Transverse colon (tissue), 4 donors: ENCODE data around the gene DNAL4. TPM values are rescaled to one million over a fixed set of nuclear protein-coding genes. Genes with fewer than 3 reads are reported as not detected.

Source experiments
- DNase-seq: peaks from one replicate; pipeline ENCODE4 v3.0.0-alpha.2; 2019
- H3K27ac ChIP-seq, 4 donors: fragments of 200-600 bp; sonication (generic); 2 replicates each; pipeline ENCODE4 v1.5.1; 2016 to 2018; ENCODE audit warnings: inconsistent platforms in 4 of 4
- H3K27me3 ChIP-seq: fragments of 200-600 bp; sonication (generic); 2 replicates; pipeline ENCODE4 v1.5.1; 2017; ENCODE audit warnings: inconsistent platforms
- H3K36me3 ChIP-seq, 4 donors: fragments of 200-600 bp; sonication (generic); 2 replicates each; pipeline ENCODE4 v1.5.1; 2017 to 2019; ENCODE audit warnings: inconsistent platforms in 4 of 4
- H3K4me1 ChIP-seq, 4 donors: fragments of 200-600 bp; sonication (generic); 2 replicates each; pipeline ENCODE4 v1.5.1; 2017 to 2020; ENCODE audit warnings: inconsistent platforms in 4 of 4
- H3K4me3 ChIP-seq, 4 donors: fragments of 200-600 bp; sonication (generic); 1 replicate in 1 of 4; 2 replicates in 3 of 4; pipeline versions ENCODE4 v1.5.1 to v1.6.1; 2017 to 2019; ENCODE audit warnings: inconsistent platforms in 4 of 4
- H3K9me3 ChIP-seq, 2 donors: fragments of 200-600 bp; sonication (generic); 2 replicates each; pipeline ENCODE4 v1.5.1; 2017 to 2019; ENCODE audit warnings: inconsistent platforms in 2 of 2
- EP300 ChIP-seq: sonication (generic); formaldehyde crosslinking; IDR thresholded peaks from one replicate; pipeline ENCODE4 v1.6.1; 2017; ENCODE audit warnings: antibody characterized with exemption, low read depth
- POLR2A ChIP-seq: fragments of 450-650 bp; IDR thresholded peaks from one replicate; pipeline ENCODE4 v1.6.1; 2016; ENCODE audit warnings: antibody characterized with exemption, mild to moderate bottlenecking, moderate library complexity
- POLR2AphosphoS5 ChIP-seq, 3 donors: sonication (generic); formaldehyde crosslinking; IDR thresholded peaks; one replicate each; pipeline ENCODE4 v1.6.1; 2016; ENCODE audit warnings: antibody characterized with exemption in 3 of 3
- WGBS, 2 donors: methylation state at CpG; one replicate each; pipeline ENCODE4 v1.1.5; 2018; ENCODE audit warnings: low coverage in 1 of 2; 5-methylcytosine and 5-hydroxymethylcytosine counted together
- in situ Hi-C, 4 donors: fragments of 200-750 bp; cut with MboI; loops; one replicate each; pipeline versions ENCODE4 v1.15.0 to v1.15.1; 2017; ENCODE audit warnings: low sequenced_read_pairs in 3 of 4, low pct_ligation_motif_present in 1 of 4, low pct_unique_long_range_greater_than_20kb in 1 of 4
- intact Hi-C: fragments of 100-400 bp; cut with DNase I; formaldehyde crosslinking; loops from one replicate; pipeline ENCODE4 v1.15.1; 2023; ENCODE audit warnings: low total_unique reads
- total RNA-seq, 4 donors: library from RNA; depleted of rRNA; stranded (reverse); fragments of >200 nt; gene quantifications; one replicate each; pipeline ENCODE4 v1.1.0, GENCODE V29; 2016
- TF ChIP-seq, protein P1 (sequence below), 5 experiments: fragments of 200-600 bp in 3 of 5; fragments of 450-650 bp in 2 of 5; sonication (generic) in 3 of 5; IDR thresholded peaks; 1 replicate in 2 of 5; 2 replicates in 3 of 5; pipeline ENCODE4 v1.5.1; 2016 to 2017; ENCODE audit warnings: antibody characterized with exemption in 5 of 5, inconsistent platforms in 3 of 5, mild to moderate bottlenecking in 2 of 5, moderate library complexity in 1 of 5

Gene DNAL4
- total RNA-seq, 4 donors from 2014 or later, result 13.8 to 39.0 (median 19.3) TPM

DNA sequence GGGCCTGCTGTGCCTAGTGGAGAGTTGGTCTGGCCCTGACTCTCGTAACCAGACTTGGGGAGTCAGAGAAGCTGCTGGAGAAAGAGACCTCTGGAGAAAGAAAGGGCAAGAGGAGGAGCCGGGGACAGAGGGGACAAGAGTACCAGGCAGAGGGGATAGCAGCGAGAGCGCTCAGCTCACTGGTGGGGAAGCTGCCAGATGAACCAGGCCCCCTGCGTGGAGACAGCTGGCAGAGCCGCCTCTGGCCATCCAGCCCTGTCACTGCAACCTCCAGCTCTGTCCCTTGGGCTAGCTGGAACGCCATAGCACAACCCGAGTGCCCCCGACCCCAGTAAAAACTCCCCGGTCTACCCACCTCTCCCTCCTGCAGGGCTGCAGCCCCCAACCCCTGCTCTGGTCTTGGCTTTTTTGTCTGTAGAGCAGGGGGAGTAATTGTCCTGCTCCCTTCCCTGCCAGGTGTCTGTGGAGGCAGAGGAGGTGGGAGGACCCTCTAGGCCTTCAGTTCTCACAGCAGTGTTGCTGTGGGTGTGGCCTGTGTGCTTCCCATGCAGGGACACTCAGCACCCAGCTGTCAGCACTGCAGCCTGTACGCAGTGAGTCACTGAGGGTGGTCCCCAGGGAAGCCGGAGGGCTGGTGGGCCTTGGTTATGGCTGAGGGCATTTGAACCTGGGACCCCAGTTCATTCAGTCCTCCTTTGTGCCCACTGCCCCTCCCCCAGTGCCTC, 33.3 kb downstream of the DNAL4 start:
- no peak for DNase-seq
- Histone ChIP-seq H3K4me3 (no peak overlapping the region), H3K4me1 (peaks cover 0 to 14% (median 13%) of the 10 kb centered on the region in 4 donors), H3K36me3 (no peaks in the 10 kb centered on the region), H3K27ac (no peak overlapping the region), H3K9me3 (no peaks in the 10 kb centered on the region), H3K27me3 (no peaks in the 10 kb centered on the region)
- TF ChIP-seq POLR2AphosphoS5 (IDR thresholded peaks at IDR 0.05) (no peak), POLR2A (no peak), EP300 (no peak)
- TF ChIP-seq, protein P1, sequence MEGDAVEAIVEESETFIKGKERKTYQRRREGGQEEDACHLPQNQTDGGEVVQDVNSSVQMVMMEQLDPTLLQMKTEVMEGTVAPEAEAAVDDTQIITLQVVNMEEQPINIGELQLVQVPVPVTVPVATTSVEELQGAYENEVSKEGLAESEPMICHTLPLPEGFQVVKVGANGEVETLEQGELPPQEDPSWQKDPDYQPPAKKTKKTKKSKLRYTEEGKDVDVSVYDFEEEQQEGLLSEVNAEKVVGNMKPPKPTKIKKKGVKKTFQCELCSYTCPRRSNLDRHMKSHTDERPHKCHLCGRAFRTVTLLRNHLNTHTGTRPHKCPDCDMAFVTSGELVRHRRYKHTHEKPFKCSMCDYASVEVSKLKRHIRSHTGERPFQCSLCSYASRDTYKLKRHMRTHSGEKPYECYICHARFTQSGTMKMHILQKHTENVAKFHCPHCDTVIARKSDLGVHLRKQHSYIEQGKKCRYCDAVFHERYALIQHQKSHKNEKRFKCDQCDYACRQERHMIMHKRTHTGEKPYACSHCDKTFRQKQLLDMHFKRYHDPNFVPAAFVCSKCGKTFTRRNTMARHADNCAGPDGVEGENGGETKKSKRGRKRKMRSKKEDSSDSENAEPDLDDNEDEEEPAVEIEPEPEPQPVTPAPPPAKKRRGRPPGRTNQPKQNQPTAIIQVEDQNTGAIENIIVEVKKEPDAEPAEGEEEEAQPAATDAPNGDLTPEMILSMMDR (IDR thresholded peaks at IDR 0.05), result no peak
- in situ Hi-C loops (no loop called here), intact Hi-C loops (loop anchor here (10.0 kb wide), 1 partner anchor 104 kb away; no protein-coding TSS in a partner anchor)
- 87 to 100% methylated on average over 2 to 11 of the region's 12 CpGs for WGBS, 2 donors

- peaks cover 2 to 28% (median 20%) of the 10 kb centered on the region in 4 donors for H3K4me1 ChIP-seq
- TF ChIP-seq POLR2AphosphoS5 (IDR thresholded peaks at IDR 0.05), result no peak
- TF ChIP-seq POLR2A, result no peak
- TF ChIP-seq, protein P1 (IDR thresholded peaks at IDR 0.05), result no peak
- no peak for TF ChIP-seq EP300
- no peaks in the 10 kb centered on the region for H3K9me3 ChIP-seq
- intact Hi-C loops (no loop called here), in situ Hi-C loops (no loop called here)
- 84% methylated on average over 7 of the region's 7 CpGs; no CpG with 5 or more reads in 1 of the 2 donors for WGBS, 2 donors
- no peak overlapping the region for H3K4me3 ChIP-seq
- H3K27ac ChIP-seq, result no peak overlapping the region
- no peaks in the 10 kb centered on the region for H3K36me3 ChIP-seq
- no peak for DNase-seq
- no peaks in the 10 kb centered on the region for H3K27me3 ChIP-seq
Measured at GRCh38 chr22:38759005-38759404, 34.9 kb downstream of the DNAL4 start.

DNA sequence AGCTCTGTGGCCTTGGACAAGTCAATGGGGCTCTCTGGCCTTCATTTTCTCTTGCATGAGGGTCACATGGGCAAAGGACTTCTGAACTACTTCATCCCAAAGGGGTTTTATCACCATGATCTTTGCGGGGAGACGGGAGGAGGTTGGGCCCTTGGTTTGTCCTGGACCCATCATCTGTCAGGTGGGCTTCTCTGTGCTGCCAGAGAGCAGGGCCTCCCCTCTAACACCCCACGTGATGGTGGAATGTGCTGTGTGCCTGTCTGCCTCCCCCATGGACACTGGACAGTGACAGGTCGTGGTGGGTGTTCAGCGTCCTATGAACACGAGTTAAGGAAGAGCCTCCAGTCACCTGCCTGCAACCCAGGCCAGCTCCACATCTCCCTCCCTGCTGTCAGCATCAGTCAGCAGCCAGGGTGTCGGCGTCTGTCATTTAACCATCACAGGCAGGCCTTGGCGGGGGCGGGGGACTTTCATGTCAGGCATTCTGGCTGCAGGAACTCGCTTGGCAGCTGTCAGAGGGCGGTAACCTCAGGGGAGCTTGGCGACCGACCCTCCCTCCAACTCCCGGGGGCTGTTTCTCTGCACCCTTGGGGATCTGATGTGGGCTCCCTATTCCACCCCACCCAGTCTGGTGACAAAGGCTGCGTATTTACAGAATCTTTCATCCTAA, 35.5 kb downstream of the DNAL4 start:
- DNase-seq, result no peak
- Histone ChIP-seq H3K9me3 (no peaks in the 10 kb centered on the region), H3K36me3 (no peaks in the 10 kb centered on the region), H3K27ac (no peak overlapping the region), H3K4me1 (peaks cover 8 to 34% (median 26%) of the 10 kb centered on the region in 4 donors), H3K27me3 (no peaks in the 10 kb centered on the region), H3K4me3 (no peak overlapping the region)
- no peak for TF ChIP-seq EP300
- TF ChIP-seq POLR2AphosphoS5 (IDR thresholded peaks at IDR 0.05), result no peak
- TF ChIP-seq, protein P1 (IDR thresholded peaks at IDR 0.05), result no peak
- no peak for TF ChIP-seq POLR2A
- WGBS, 2 donors, result 80 to 90% methylated on average over 2 to 15 of the region's 16 CpGs
- in situ Hi-C loops, result no loop called here
- intact Hi-C loops, result no loop called here

- no peaks in the 10 kb centered on the region for H3K27me3 ChIP-seq
- no peaks in the 10 kb centered on the region for H3K9me3 ChIP-seq
- intact Hi-C loops, result no loop called here
- H3K4me1 ChIP-seq, result peaks cover 10 to 38% (median 30%) of the 10 kb centered on the region in 4 donors
- H3K36me3 ChIP-seq, result peaks cover 0 to 5% (median under 1%) of the 10 kb centered on the region in 4 donors
- WGBS, 2 donors, result 55% methylated on average over 4 of the region's 4 CpGs; no CpG with 5 or more reads in 1 of the 2 donors
- H3K27ac ChIP-seq, result no peak overlapping the region
- no peak overlapping the region for H3K4me3 ChIP-seq
- in situ Hi-C loops, result no loop called here
- no peak for TF ChIP-seq EP300
- TF ChIP-seq POLR2AphosphoS5 (IDR thresholded peaks at IDR 0.05), result no peak
- TF ChIP-seq POLR2A, result no peak
- TF ChIP-seq, protein P1 (IDR thresholded peaks at IDR 0.05), result no peak
- DNase-seq, result no peak
Measured at GRCh38 chr22:38757464-38757757, 36.5 kb downstream of the DNAL4 start.
